OCI-LY1 (cell line): ENCODE measurements around the gene DCAF7.

ENCODE experiments used
- H2AFZ ChIP-seq: fragments of 200-600 bp; sonication (generic), shearing (Covaris generic); 2 replicates; pipeline ENCODE4 v1.6.0; 2014; ENCODE audit warnings: antibody characterized with exemption, mild to moderate bottlenecking, low read length
- H3F3A ChIP-seq: fragments of 200-600 bp; sonication (generic), shearing (Covaris generic); 2 replicates; pipeline ENCODE4 v1.6.0; 2014; ENCODE audit warnings: mild to moderate bottlenecking, antibody characterized with exemption, low read length, moderate library complexity; ENCODE audit not compliant: insufficient read depth
- H3K27ac ChIP-seq: fragments of 200-600 bp; sonication (generic); 2 replicates; pipeline ENCODE4 v1.5.1; 2014; ENCODE audit warnings: low read length, mixed run types, mild to moderate bottlenecking, low read depth; ENCODE audit not compliant: poor library complexity, severe bottlenecking
- H3K27me3 ChIP-seq: fragments of 200-600 bp; sonication (generic); 2 replicates; pipeline ENCODE4 v1.6.0; 2014; ENCODE audit warnings: antibody characterized with exemption, mild to moderate bottlenecking, low read length, moderate library complexity; ENCODE audit not compliant: insufficient read depth
- H3K36me3 ChIP-seq: fragments of 200-600 bp; sonication (generic); 2 replicates; pipeline ENCODE4 v1.6.1; 2014; ENCODE audit warnings: mild to moderate bottlenecking, antibody characterized with exemption, low read length, moderate library complexity, mixed read lengths; ENCODE audit not compliant: insufficient read depth
- H3K4me1 ChIP-seq: fragments of 200-600 bp; sonication (generic); 2 replicates; pipeline ENCODE4 v1.5.1; 2014; ENCODE audit warnings: mild to moderate bottlenecking, low read length, moderate library complexity; ENCODE audit not compliant: insufficient read depth, severe bottlenecking
- H3K4me2 ChIP-seq: fragments of 200-600 bp; sonication (generic), shearing (Covaris generic); 2 replicates; pipeline ENCODE4 v1.6.1; 2014; ENCODE audit warnings: low read length
- H3K4me3 ChIP-seq: fragments of 200-600 bp; sonication (generic); 2 replicates; pipeline ENCODE4 v1.5.1; 2014; ENCODE audit warnings: low read length, low read depth, mild to moderate bottlenecking, mixed read lengths; ENCODE audit not compliant: poor library complexity, severe bottlenecking
- H3K79me2 ChIP-seq: fragments of 200-600 bp; shearing (Covaris generic); 2 replicates; pipeline ENCODE4 v1.6.1; 2016; ENCODE audit warnings: mixed run types, low read length, mixed read lengths; ENCODE audit not compliant: insufficient read depth
- H3K9ac ChIP-seq: fragments of 200-600 bp; sonication (generic), shearing (Covaris generic); 2 replicates; pipeline ENCODE4 v1.6.1; 2014; ENCODE audit warnings: mild to moderate bottlenecking, low read length, mixed read lengths
- H3K9me2 ChIP-seq: fragments of 200-600 bp; sonication (generic), shearing (Covaris generic); 2 replicates; pipeline ENCODE4 v1.6.1; 2014; ENCODE audit warnings: low read depth, mild to moderate bottlenecking, low read length, mixed read lengths
- H3K9me3 ChIP-seq: fragments of 200-600 bp; shearing (Covaris generic); 2 replicates; pipeline ENCODE4 v1.6.1; 2014; ENCODE audit warnings: low read length, mixed read lengths
- H4K20me1 ChIP-seq: fragments of 200-600 bp; sonication (generic), shearing (Covaris generic); 2 replicates; pipeline ENCODE4 v1.6.0; 2016; ENCODE audit warnings: mild to moderate bottlenecking, low read length; ENCODE audit not compliant: insufficient read depth
- CTCF ChIP-seq: fragments of 200-600 bp; sonication (generic), shearing (Covaris generic); IDR thresholded peaks from 2 replicates; pipeline ENCODE4 v1.5.1; 2017; ENCODE audit warnings: mild to moderate bottlenecking, antibody characterized with exemption, low read length, moderate library complexity, mixed read lengths
- EZH2 ChIP-seq: fragments of 200-600 bp; sonication (generic), shearing (Covaris generic); IDR thresholded peaks from 2 replicates; pipeline ENCODE4 v1.8.0; 2017; ENCODE audit warnings: borderline replicate concordance, mixed run types, mild to moderate bottlenecking, antibody characterized with exemption, low read length, moderate library complexity, mixed read lengths

The DCAF7 gene

GRCh38 chr17:63533433-63534077 is 16.7 kb upstream of the DCAF7 start:
- Histone ChIP-seq H3F3A (no peaks in the 10 kb centered on the region), H3K9me3 (no peaks in the 10 kb centered on the region), H3K4me2 (no peak overlapping the region), H3K9ac (no peak overlapping the region), H3K36me3 (no peaks in the 10 kb centered on the region), H3K4me3 (no peak overlapping the region), H3K4me1 (no peaks in the 10 kb centered on the region), H3K9me2 (no peaks in the 10 kb centered on the region), H2AFZ (no peak overlapping the region), H3K79me2 (no peaks in the 10 kb centered on the region), H4K20me1 (no peaks in the 10 kb centered on the region), H3K27ac (no peak overlapping the region), H3K27me3 (no peaks in the 10 kb centered on the region)
- TF ChIP-seq EZH2 (no peak), CTCF (no peak)

- H3K27ac ChIP-seq, result no peak overlapping the region
These were observed 16.2 kb upstream of the DCAF7 start for GRCh38 chr17:63534078-63534570.

GRCh38 chr17:63534816-63535455 is 15.3 kb upstream of the DCAF7 start:
- Histone ChIP-seq H3K79me2 (no peaks in the 10 kb centered on the region), H3K9me3 (no peaks in the 10 kb centered on the region), H3K27me3 (no peaks in the 10 kb centered on the region; the same call in 1 of the 2 replicates), H2AFZ (no peak overlapping the region), H3K4me3 (no peak overlapping the region), H3F3A (no peaks in the 10 kb centered on the region), H3K4me1 (no peaks in the 10 kb centered on the region), H3K9ac (no peak overlapping the region), H3K27ac (no peak overlapping the region), H3K4me2 (no peak overlapping the region), H4K20me1 (no peaks in the 10 kb centered on the region), H3K9me2 (no peaks in the 10 kb centered on the region), H3K36me3 (no peaks in the 10 kb centered on the region)
- TF ChIP-seq CTCF, result no peak
- TF ChIP-seq EZH2, result no peak

More at GRCh38 chr17:63534078-63534570, 16.2 kb upstream of the DCAF7 start:
- Histone ChIP-seq H2AFZ (no peak overlapping the region), H3K4me3 (no peak overlapping the region), H3K27me3 (no peaks in the 10 kb centered on the region; the same call in 1 of the 2 replicates), H3K79me2 (no peaks in the 10 kb centered on the region), H3K4me1 (no peaks in the 10 kb centered on the region), H3F3A (no peaks in the 10 kb centered on the region), H4K20me1 (no peaks in the 10 kb centered on the region), H3K36me3 (no peaks in the 10 kb centered on the region), H3K9me3 (no peaks in the 10 kb centered on the region), H3K9me2 (no peaks in the 10 kb centered on the region), H3K9ac (no peak overlapping the region), H3K4me2 (no peak overlapping the region)
- TF ChIP-seq CTCF, result no peak
- TF ChIP-seq EZH2, result no peak
